HEK293 (cell line): ENCODE measurements around the gene PRSS33.

Experiments used
- BCL6B ChIP-seq: fragments of 450-650 bp; formaldehyde crosslinking; IDR thresholded peaks from 2 replicates; pipeline ENCODE4 v1.5.1; 2017; ENCODE audit warnings: missing biosample characterization, missing genetic modification characterization
- EGR2 ChIP-seq: fragments of 450-650 bp; formaldehyde crosslinking; IDR thresholded peaks from 2 replicates; pipeline ENCODE4 v1.5.1; 2016; ENCODE audit warnings: low read depth, missing biosample characterization, missing genetic modification characterization
- FEZF1 ChIP-seq: fragments of 450-650 bp; formaldehyde crosslinking; IDR thresholded peaks from 2 replicates; pipeline ENCODE4 v1.5.1; 2016; ENCODE audit warnings: missing biosample characterization, missing genetic modification characterization
- HOXC10 ChIP-seq: sonication (generic); formaldehyde crosslinking; IDR thresholded peaks from 2 replicates; pipeline ENCODE4 v1.8.1; 2023; ENCODE audit warnings: mild to moderate bottlenecking, missing genetic modification reagents
- KLF1 ChIP-seq: fragments of 450-650 bp; formaldehyde crosslinking; IDR thresholded peaks from 2 replicates; pipeline ENCODE4 v1.5.1; 2016; ENCODE audit warnings: missing biosample characterization, missing genetic modification characterization
- PATZ1 ChIP-seq: fragments of 450-650 bp; formaldehyde crosslinking; IDR thresholded peaks from 2 replicates; pipeline ENCODE4 v1.5.1; 2016; ENCODE audit warnings: missing biosample characterization, missing genetic modification characterization
- SALL2 ChIP-seq: fragments of 450-650 bp; formaldehyde crosslinking; IDR thresholded peaks from 2 replicates; pipeline ENCODE4 v1.5.0; 2017; ENCODE audit warnings: missing biosample characterization, mild to moderate bottlenecking, missing genetic modification characterization, borderline replicate concordance
- ZBTB44 ChIP-seq: fragments of 450-650 bp; IDR thresholded peaks from 2 replicates; pipeline ENCODE4 v1.5.1; 2018; ENCODE audit warnings: missing biosample characterization, mild to moderate bottlenecking, missing genetic modification characterization
- ZBTB6 ChIP-seq: fragments of 450-650 bp; formaldehyde crosslinking; IDR thresholded peaks from 2 replicates; pipeline ENCODE4 v1.5.1; 2017; ENCODE audit warnings: missing biosample characterization, missing genetic modification characterization
- ZBTB7A ChIP-seq: fragments of 450-650 bp; formaldehyde crosslinking; IDR thresholded peaks from 2 replicates; pipeline ENCODE4 v1.5.1; 2016; ENCODE audit warnings: low read depth, missing biosample characterization, missing genetic modification characterization
- ZBTB8A ChIP-seq: fragments of 450-650 bp; formaldehyde crosslinking; IDR thresholded peaks from 2 replicates; pipeline ENCODE4 v1.5.1; 2016; ENCODE audit warnings: missing biosample characterization, missing genetic modification characterization
- ZNF302 ChIP-seq: fragments of 450-650 bp; formaldehyde crosslinking; IDR thresholded peaks from 2 replicates; pipeline ENCODE4 v1.5.1; 2016; ENCODE audit warnings: missing biosample characterization, missing genetic modification characterization, low read depth
- ZNF37A ChIP-seq: fragments of 450-650 bp; IDR thresholded peaks from 2 replicates; pipeline ENCODE4 v1.5.1; 2018; ENCODE audit warnings: missing biosample characterization, missing genetic modification characterization
- ZNF398 ChIP-seq: fragments of 450-650 bp; formaldehyde crosslinking; IDR thresholded peaks from 2 replicates; pipeline ENCODE4 v1.5.1; 2017; ENCODE audit warnings: missing biosample characterization, missing genetic modification characterization
- ZNF549 ChIP-seq: fragments of 450-650 bp; IDR thresholded peaks from 2 replicates; pipeline ENCODE4 v1.5.1; 2018; ENCODE audit warnings: missing biosample characterization, missing genetic modification characterization, mild to moderate bottlenecking, inconsistent platforms, moderate library complexity
- ZNF580 ChIP-seq: fragments of 450-650 bp; formaldehyde crosslinking; IDR thresholded peaks from 2 replicates; pipeline ENCODE4 v1.5.1; 2016; ENCODE audit warnings: missing biosample characterization, missing genetic modification characterization
- ZNF585B ChIP-seq: fragments of 450-650 bp; formaldehyde crosslinking; IDR thresholded peaks from 2 replicates; pipeline ENCODE4 v1.5.1; 2016; ENCODE audit warnings: missing biosample characterization, missing genetic modification characterization
- ZNF654 ChIP-seq: fragments of 450-650 bp; formaldehyde crosslinking; IDR thresholded peaks from 2 replicates; pipeline ENCODE4 v1.5.1; 2016; ENCODE audit warnings: low read depth, missing biosample characterization, missing genetic modification characterization
- ZNF658 ChIP-seq: fragments of 450-650 bp; formaldehyde crosslinking; IDR thresholded peaks from 2 replicates; pipeline ENCODE4; 2016; ENCODE audit warnings: missing biosample characterization, missing genetic modification characterization
- ZNF692 ChIP-seq: fragments of 450-650 bp; formaldehyde crosslinking; IDR thresholded peaks from 2 replicates; pipeline ENCODE4 v1.5.1; 2016; ENCODE audit warnings: missing biosample characterization, missing genetic modification characterization
- ZSCAN4 ChIP-seq: fragments of 450-650 bp; formaldehyde crosslinking; IDR thresholded peaks from 2 replicates; pipeline ENCODE4 v1.5.1; 2017; ENCODE audit warnings: missing biosample characterization, missing genetic modification characterization
- TF ChIP-seq, protein P1 (sequence below): fragments of 450-650 bp; formaldehyde crosslinking; IDR thresholded peaks from 2 replicates; pipeline ENCODE4 v1.5.1; 2017; ENCODE audit warnings: missing biosample characterization, missing genetic modification characterization

PRSS33 gene

DNA sequence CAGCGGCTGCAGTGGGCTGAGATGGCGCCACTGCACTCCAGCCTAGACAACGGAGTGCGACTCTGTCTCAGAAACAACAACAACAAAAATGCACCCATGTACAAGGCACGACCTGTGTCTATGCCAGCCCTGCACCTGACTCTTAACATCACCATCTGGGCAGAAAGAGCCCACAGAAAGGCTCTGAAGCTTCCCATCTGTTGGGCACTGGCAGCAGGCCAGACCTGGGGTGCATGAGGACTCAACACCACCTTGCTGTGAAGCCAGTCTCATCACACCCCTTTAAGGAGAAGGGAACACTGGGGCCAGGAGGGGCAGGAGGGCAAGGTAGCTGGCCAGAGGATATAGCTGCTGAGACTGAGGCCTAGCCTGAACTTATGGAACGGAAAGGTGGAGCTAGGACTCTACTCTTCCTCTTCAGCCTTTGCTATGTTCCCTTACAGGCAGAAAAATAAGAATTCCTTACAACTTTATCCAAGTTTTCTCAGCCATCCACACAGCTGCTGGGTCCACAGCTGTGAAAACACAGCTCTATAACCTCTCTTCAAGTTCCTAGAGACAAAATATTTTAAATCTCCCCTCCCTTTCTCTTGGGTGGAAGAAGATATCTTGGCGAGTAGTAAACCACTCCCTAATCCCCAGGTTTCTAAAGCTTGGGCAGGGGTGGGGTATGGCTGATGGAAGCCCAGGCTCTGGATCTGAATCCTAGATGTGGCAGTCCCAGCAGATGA lies 13.0 kb downstream of the PRSS33 start (continued):
- TF ChIP-seq BCL6B (tag by site-specific recombination) = no peak
- TF ChIP-seq ZBTB6 = peak; percentile 93
- TF ChIP-seq, protein P1, sequence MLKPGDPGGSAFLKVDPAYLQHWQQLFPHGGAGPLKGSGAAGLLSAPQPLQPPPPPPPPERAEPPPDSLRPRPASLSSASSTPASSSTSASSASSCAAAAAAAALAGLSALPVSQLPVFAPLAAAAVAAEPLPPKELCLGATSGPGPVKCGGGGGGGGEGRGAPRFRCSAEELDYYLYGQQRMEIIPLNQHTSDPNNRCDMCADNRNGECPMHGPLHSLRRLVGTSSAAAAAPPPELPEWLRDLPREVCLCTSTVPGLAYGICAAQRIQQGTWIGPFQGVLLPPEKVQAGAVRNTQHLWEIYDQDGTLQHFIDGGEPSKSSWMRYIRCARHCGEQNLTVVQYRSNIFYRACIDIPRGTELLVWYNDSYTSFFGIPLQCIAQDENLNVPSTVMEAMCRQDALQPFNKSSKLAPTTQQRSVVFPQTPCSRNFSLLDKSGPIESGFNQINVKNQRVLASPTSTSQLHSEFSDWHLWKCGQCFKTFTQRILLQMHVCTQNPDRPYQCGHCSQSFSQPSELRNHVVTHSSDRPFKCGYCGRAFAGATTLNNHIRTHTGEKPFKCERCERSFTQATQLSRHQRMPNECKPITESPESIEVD = no peak
- TF ChIP-seq ZBTB8A (tag by site-specific recombination) = peak; percentile 61
- no peak for TF ChIP-seq EGR2 (tag by site-specific recombination)
- TF ChIP-seq ZNF585B = no peak
- no peak for TF ChIP-seq SALL2 (tag by site-specific recombination)
- no peak for TF ChIP-seq ZBTB7A (tag by site-specific recombination)
- TF ChIP-seq ZNF580 = no peak
- TF ChIP-seq ZNF549 (tag by site-specific recombination) = no peak
- no peak for TF ChIP-seq ZNF654 (tag by site-specific recombination)
- no peak for TF ChIP-seq ZNF302 (tag by site-specific recombination)
- TF ChIP-seq FEZF1 (tag by site-specific recombination) = no peak
- TF ChIP-seq ZSCAN4 (tag by site-specific recombination) = no peak
- no peak for TF ChIP-seq PATZ1
- no peak for TF ChIP-seq ZNF37A (tag by site-specific recombination)
- no peak for TF ChIP-seq HOXC10 (CRISPR knock-in tag)
- no peak for TF ChIP-seq ZNF658
- TF ChIP-seq KLF1 (tag by site-specific recombination) = 0 out of 2 replicates have a peak, but pooled peaks have one; percentile 23
- no peak for TF ChIP-seq ZBTB44 (tag by site-specific recombination)
- TF ChIP-seq ZNF692 (tag by site-specific recombination) = 0 out of 2 replicates have a peak, but pooled peaks have one; percentile 45
- TF ChIP-seq ZNF398 (tag by site-specific recombination) = no peak
